Head of caudate nucleus (tissue), 42 donors: Measurements from ENCODE around the gene LPO.

Source experiments
- DNase-seq, 42 donors: peaks; one replicate each; pipeline versions ENCODE4 v3.0.0 to v3.0.0-alpha.2; 2020 to 2021; ENCODE audit warnings: mixed read lengths in 7 of 42
- intact Hi-C: fragments of 100-400 bp; cut with DNase I; formaldehyde crosslinking; loops from one replicate; pipeline ENCODE4 v1.15.0; 2022

Gene LPO

DNA sequence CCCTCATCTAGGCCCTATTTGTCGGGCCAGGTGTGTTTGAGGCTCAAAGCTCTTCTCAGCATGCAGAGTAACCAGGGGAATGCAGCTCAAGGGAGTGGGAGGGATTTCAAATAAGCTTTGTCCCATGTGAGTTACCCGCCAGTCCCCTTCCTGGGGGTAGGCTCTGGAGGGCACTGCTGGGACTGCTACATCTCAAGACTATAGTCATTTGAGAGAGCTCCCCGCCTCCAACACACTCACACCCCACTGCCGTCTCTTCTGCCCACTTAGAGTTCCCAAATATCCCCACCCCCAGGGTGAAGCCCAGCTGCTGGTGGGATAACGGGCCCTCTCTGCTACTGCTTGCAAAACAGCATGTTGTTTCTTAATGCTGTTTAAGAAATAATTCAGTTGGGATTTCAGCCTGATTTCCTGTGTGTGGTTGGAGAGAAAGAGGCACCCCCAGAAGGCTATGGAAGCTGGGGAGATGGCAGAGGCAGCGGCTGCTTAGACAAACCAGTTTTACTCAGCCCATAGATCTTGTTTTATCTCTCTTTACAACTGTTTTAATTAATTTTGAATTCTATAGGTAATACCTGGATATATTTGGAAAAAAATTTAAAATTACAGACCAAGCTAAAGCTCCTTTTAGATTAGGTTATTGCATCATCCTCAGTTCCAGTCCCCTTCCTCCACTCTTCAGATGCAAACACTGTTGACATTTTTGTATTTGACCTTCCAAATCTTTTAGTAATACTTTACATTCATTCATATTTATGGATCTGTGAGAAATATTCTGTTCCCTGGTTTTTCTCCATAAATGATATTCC, 46.4 kb downstream of the LPO start:
- peak in 1 of 42 donors; percentile 18 for DNase-seq
- intact Hi-C loops: no loop called here

DNA sequence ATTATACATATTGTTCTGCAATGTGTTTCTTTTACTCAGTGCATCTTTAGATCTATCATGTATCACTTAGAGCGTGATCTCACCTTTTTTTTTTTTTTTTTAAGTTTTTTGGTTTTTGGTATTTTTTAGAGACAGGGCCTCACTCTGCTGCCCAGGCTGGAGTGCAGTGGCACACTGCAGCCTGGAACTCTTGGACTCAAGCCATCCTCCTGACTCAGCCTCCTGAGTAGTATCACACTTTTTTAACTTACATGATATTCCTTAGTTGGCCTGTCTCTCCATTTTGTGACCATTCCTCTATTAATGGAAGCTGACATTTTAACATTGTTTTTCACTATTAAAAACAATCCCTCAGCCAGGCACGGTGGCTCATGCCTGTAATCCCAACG, 47.0 kb downstream of the LPO start:
- intact Hi-C loops: no loop called here
- DNase-seq: peak in 3 of 42 donors; percentile 18 to 28 (median 27)

GRCh38 chr17:58289869-58290268, 51.5 kb downstream of the LPO start:
- peak in 5 of 42 donors; percentile 3 to 29 (median 18) for DNase-seq
- intact Hi-C loops: no loop called here

DNA sequence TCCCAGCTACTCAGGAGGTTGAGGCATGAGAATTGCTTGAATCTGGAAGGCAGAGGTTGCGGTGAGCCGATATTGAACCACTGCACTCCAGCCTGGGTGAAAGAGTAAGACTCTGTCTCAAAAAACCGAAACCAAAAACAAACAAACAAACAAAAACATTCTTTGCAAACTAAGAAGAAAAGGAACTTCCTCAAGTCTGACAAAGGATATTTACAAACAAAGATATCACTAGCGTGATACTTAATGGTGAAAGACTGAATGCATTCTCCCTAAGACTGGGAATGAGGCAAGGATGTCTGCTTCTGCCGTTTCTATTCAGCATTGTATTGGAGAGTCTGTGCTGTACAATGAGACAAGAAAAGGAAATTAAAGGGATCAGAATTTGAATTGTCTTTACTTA, 52.9 kb downstream of the LPO start:
- DNase-seq: peak in 3 of 42 donors; percentile 2 to 20 (median 6)
- intact Hi-C loops: no loop called here

DNA sequence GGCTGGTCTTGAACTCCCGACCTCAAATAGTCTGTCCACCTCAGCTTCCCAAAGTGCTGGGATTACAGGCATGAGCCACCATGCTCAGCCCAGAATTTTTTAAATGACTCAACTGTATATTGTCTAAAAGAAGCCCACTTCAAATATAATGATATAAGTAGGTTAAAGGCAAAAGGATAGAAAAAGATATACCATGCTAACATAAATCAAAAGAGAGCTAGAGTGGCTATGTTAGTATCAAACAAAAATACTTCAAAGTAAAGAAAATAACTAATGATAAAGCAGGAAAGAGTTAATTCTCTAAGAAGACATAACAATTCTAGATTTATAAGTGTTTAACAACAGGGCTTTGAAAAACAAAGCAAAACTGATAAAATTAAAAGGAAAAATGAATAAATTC, 55.6 kb downstream of the LPO start:
- intact Hi-C loops: no loop called here
- peak in 1 of 42 donors; percentile 4 for DNase-seq

DNA sequence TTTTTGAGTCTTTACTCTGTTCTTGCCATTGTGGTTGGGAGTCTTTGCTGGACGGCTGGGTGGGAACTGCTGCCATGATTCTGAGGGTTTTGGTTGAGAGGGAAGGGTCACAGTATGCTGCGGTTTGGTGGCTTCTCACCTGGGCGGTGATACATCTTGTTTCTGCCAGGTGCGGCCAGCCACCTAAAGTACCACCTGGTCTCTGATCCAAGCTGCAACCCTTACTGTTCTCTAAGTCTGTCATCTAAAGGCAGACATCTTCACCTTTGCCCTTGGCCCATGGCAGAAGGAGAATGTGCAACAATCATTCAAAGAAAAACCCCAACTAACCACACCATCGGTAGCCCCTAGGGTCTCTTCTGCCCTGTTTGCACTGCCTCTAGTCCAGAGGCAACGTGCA, 62.0 kb downstream of the LPO start:
- peak in 8 of 42 donors; percentile 5 to 35 (median 12) for DNase-seq
- intact Hi-C loops: no loop called here

- peak in 8 of 42 donors; percentile 5 to 31 (median 24) for DNase-seq
- intact Hi-C loops: no loop called here
Measured at GRCh38 chr17:58301504-58302150, 63.2 kb downstream of the LPO start.

DNA sequence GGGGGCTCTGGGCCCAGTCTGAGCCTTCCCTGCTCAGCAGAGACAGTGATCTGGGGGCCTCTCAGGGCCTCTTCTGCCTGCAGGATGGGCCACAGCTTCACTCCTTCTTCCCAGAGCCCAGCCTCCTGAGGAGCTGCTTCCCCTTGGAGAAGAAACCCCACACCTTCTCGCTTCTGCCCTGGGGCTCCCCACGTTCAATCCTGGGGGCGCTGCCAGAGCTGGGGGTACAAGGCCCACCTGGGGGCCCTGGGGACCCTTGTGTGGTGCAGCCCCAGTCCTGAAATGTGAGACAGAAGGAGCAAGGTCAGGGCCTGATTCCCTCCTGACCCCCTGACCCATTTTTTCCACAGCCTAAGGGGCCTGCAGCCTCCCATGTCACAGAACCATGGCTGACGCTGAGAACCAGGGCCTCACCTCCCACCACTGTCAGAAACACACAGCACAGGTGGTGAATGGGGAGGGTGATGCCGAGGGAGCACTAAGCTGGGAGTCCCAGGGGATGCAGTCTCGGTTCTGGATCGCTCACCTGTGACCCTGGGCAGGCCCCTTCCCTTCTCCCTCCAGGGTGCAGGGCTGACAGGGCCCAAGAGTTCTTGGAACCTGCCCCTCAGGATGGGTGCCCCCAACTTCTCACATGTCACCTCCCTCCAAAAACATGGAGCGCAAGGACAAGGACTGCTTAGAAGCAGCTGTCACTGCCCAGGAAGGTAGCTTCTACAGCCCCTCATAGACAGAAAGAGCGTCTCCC, 64.0 kb downstream of the LPO start:
- peak in 8 of 42 donors; percentile 6 to 34 (median 22) for DNase-seq
- intact Hi-C loops: no loop called here

DNA sequence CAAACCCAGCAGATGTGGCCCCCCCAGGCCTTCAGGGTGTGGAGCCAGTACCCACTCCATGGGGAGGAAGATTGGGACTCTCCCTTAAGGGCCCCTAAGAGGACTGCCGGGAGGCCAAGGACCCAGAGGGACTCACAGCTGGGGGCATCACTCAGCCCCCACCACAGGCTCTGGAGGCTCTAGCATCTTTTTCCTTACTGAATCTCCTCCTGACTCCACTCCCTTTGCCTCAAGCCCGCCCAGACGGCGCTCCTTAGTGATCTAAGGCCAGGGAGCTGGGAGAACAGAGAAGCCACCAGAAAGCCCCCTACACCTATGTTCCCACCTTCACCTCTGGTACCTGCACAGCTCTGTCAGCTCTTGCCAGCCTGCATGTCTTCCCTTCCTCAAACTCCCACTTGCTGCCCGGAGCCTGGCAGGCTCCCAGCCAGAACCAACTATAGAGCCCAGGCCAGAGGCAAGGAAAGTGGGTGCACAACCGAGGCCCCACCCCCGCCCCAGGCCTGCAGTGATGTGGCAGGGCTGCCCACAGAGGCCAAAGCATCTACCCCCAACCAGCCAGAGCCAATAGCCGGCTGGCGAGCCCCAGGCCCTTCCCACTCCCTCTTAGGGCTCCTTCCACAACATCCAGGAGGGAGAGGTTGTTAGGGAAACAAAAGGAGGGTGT, 64.7 kb downstream of the LPO start:
- intact Hi-C loops: no loop called here
- peak in 6 of 42 donors; percentile 1 to 20 (median 10) for DNase-seq

GRCh38 chr17:58303971-58304749, 65.8 kb downstream of the LPO start:
- peak in 19 of 42 donors; percentile 18 to 70 (median 55) for DNase-seq
- intact Hi-C loops: no loop called here

GRCh38 chr17:58304750-58305486, 66.5 kb downstream of the LPO start:
- DNase-seq: peak in 7 of 42 donors; percentile 4 to 34 (median 21)
- intact Hi-C loops: no loop called here

DNA sequence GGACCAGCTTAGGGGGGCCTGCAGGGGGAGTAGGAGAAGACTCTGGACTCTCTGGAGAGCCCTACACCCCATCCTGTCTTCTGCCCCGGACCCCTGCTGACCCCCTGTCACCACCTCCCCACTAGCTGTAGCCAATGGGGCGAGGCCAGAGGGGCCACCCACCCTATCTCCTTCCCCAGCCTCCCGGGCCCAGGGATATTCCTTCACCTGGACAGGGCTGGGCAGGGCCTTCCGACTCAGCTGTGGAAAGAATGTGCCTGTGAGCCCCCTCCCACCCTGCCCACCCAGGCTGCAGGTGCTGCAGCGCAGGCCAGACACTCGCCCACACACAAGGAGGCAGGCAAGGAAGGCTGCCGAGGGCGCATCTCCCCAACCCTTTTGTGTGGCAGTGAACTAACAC, 67.2 kb downstream of the LPO start:
- DNase-seq: peak in 3 of 42 donors; percentile 6 to 34 (median 31)
- intact Hi-C loops: no loop called here

DNA sequence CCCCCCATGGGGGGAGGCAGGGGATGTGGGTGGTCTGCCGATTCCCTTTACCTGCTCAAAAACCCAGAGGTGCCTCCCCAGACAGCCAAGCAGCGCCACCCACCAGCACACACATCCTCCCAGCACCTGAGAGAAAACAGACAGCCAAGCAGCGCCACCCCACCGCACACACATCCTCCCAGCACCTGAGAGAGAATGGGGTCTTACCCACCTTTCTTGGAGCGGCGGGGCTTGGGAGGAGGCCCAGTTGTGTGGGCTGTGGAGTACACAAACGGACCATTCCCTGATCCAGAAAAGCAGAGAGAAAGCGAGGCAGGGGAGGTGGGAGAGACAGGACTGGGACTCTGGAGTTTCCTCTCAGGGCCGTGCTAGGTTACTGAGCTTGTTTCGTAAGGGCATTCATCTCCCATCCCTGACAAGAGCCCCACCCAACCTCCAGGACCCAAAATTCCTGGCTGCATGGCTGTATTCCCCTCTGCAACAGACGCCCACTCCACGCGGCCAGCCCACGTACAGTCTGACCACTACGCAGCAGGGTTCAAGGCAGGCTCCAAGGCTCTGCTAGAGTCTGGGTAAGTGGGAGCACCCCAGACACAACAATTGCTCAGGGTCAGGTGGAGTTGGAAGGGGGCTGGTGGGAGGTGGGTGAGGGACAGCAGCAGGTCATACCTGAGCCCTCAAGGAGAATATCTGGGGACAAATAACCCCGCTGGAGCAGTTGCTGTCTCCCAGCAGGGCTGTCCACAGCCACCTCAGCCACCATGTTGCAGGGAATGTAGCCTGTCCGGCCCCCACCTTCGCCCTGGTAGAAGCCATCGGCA, 68.0 kb downstream of the LPO start:
- DNase-seq: peak in 18 of 42 donors; percentile 32 to 75 (median 56)
- intact Hi-C loops: no loop called here

DNA sequence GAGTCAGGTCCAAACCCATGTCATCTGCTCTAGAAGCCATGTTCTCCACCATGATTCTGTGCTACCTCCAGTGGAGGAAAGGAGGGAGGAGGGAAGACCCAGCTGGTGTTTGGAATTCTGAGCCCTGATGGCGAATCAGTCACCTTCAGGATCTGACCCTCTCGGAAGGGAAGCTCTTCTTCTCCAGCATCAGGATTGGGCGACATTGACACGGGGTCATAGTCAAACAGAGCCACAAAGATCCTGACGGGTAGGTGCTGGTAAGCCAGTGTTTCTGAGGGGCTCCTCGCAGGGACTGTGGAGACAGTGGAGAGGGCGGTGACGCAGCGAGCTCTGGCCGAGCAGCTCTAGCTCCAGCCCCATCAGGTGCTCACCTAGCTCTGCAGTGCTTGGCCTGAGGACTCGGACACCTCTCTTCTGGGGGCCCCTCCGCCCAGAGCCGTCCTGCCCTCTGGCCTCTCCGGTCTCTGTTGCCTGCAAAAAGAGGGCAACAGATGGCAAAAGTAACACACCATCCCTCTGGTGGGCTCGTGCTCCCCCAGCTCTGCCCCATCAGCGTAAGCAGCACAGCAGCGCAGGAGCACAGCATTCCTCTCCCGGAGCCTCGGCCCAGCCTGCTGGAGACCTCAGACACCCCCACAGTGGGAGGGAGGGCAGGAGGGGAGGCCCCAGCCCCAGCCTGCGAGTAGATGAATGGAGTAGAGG, 69.2 kb downstream of the LPO start:
- intact Hi-C loops: no loop called here
- peak in 4 of 42 donors; percentile 11 to 36 (median 25) for DNase-seq

DNA sequence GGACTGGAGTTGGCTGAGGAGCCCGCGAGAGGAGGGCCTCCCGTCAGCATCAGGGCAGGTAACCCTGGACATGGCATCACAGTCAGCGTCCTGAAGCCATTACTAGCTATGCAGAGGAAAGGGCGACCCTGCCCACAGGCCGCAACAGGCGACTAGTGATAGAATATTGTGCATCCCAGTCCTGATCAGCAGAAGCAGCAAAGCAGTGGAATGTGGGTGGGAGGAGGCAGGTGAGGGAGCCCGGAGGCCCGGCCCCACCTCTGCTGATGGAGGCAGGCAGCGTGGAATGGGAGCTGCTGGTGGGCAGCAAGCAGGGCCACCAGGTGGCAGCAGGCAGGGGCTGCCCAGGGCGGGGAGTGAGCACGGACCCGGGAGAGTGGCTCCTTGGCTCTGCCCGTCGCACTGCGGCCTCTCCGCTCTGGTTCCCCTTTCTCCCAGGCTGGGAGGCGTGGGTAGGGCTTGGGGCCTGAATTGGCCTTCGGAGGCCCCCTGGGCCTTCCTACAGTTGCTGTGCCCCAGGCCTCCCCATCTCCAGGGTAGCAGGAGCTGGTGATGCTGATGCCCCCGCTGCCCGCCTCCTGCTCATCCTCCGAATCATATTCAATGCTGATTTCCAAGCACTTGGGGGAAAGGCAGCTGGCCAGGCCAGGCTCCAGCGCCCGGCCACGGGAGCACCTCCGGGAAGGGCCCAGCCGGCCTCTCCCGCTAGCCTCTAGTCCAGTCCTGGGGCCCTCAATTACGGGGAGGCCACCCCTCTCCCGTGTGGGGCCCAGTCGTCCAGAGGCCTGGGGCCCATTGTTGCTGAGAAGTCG, 70.0 kb downstream of the LPO start:
- intact Hi-C loops: no loop called here
- DNase-seq: peak in 14 of 42 donors; percentile 17 to 74 (median 56)
